ENCODE results near the gene CTNNA2.
"Not testable (repeated sequence)": the region's sequence is repeated elsewhere in the genome, so short reads cannot be mapped to it uniquely, and the experiment has no call there.

Gene CTNNA2

GRCh38 chr2:80164375-80164774 is 651.5 kb downstream of the CTNNA2 start:
- no peak for DNase-seq

GRCh38 chr2:80166483-80167171 is 653.8 kb downstream of the CTNNA2 start:
- no peak for DNase-seq

- DNase-seq, result no peak
Measured at GRCh38 chr2:80167284-80167808, 654.5 kb downstream of the CTNNA2 start.

GRCh38 chr2:80168037-80168436 is 655.2 kb downstream of the CTNNA2 start:
- DNase-seq, result no peak

GRCh38 chr2:80168801-80169200 is 656.0 kb downstream of the CTNNA2 start:
- DNase-seq, result no peak

- DNase-seq, result no peak
Measured at GRCh38 chr2:80169811-80170594, 657.2 kb downstream of the CTNNA2 start.

- no peak for DNase-seq
Measured at GRCh38 chr2:80185091-80185490, 672.2 kb downstream of the CTNNA2 start.

- DNase-seq, result no peak
Measured at GRCh38 chr2:80186262-80186661, 673.4 kb downstream of the CTNNA2 start.

GRCh38 chr2:80187156-80187555 is 674.3 kb downstream of the CTNNA2 start:
- DNase-seq, result no peak

- DNase-seq, result no peak
Measured at GRCh38 chr2:80190166-80190565, 677.3 kb downstream of the CTNNA2 start.

- no peak for DNase-seq
Measured at GRCh38 chr2:80193566-80193965, 680.7 kb downstream of the CTNNA2 start.

GRCh38 chr2:80195034-80195433 is 682.2 kb downstream of the CTNNA2 start:
- DNase-seq, result no peak

- no peak for DNase-seq
Measured at GRCh38 chr2:80198042-80198441, 685.2 kb downstream of the CTNNA2 start.

- no peak for DNase-seq
Measured at GRCh38 chr2:80199504-80199903, 686.7 kb downstream of the CTNNA2 start.

- DNase-seq, result not testable (repeated sequence)
Measured at GRCh38 chr2:80203929-80204328, 691.1 kb downstream of the CTNNA2 start.

- DNase-seq, result no peak
Measured at GRCh38 chr2:80205498-80205897, 692.6 kb downstream of the CTNNA2 start.

- no peak for DNase-seq
Measured at GRCh38 chr2:80209458-80209857, 696.6 kb downstream of the CTNNA2 start.

- DNase-seq, result no peak
Measured at GRCh38 chr2:80217446-80217845, 704.6 kb downstream of the CTNNA2 start.

- no peak for DNase-seq
Measured at GRCh38 chr2:80222644-80223043, 709.8 kb downstream of the CTNNA2 start.

GRCh38 chr2:80231421-80231820 is 718.6 kb downstream of the CTNNA2 start:
- no peak for DNase-seq

- DNase-seq, result no peak
Measured at GRCh38 chr2:80233333-80233732, 720.5 kb downstream of the CTNNA2 start.

GRCh38 chr2:80238692-80239469 is 726.0 kb downstream of the CTNNA2 start:
- DNase-seq, result no peak

- no peak for DNase-seq
Measured at GRCh38 chr2:80242355-80242910, 729.6 kb downstream of the CTNNA2 start.

All from activated CD4-positive, CD25-positive, alpha-beta regulatory T cell treated with anti-CD3 and anti-CD28 coated beads, Interleukin-2, amount 50 U/mL, for 72 hours (primary cell).